HG03135 (cell line): Measurements from ENCODE around the gene GGACT.
A peak's percentile ranks its signal among the peaks of the same experiment; 100 is the strongest.
"Not testable (repeated sequence)": the region's sequence is repeated elsewhere in the genome, so short reads cannot be mapped to it uniquely, and the experiment has no call there.

Source experiments
- ATAC-seq: cut with Tn5 transposase; IDR thresholded peaks from one replicate; pipeline ENCODE4 v1.9.1; 2021; ENCODE audit warnings: mild to moderate bottlenecking, moderate library complexity; ENCODE audit not compliant: unreplicated experiment

GGACT gene

DNA sequence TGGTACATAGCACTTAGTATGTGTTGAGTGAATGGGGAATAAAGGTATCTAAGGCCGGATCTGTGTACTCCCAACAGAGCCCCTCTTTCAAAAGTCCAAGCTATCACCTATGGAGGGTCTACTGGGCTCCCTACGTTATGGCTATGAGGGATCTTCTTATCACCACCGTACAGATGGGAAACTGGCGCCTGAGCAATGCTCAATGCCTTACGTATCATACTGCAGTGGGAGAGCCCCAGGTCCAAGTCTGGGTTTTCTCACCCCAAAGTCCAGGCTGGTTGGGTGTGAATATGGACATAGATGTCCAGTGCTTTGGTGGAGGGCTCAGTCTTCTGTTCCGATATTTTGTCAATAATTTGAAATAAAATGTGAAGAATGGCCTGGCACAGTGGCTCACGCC is 13.1 kb upstream of the GGACT start:
- no peak for ATAC-seq

DNA sequence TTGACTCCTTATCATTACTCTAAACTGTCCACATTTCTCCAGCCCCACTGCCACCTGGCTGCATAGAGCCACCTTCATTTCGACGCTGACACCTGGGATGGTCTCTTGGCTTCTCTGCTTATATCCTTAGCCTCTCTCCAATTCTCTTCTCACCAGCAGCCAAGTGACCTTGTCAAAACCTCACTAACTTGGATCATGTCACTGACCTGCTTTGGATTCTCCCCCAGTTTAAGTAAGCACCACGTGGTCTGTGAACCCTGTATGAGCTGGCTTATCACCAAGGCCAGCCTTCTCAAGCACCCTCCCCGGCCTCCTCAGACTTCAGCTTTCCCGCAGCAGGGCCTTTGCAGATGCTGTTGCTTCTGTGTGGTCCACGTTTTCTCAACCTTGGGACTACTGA is 12.3 kb upstream of the GGACT start:
- ATAC-seq: no peak

DNA sequence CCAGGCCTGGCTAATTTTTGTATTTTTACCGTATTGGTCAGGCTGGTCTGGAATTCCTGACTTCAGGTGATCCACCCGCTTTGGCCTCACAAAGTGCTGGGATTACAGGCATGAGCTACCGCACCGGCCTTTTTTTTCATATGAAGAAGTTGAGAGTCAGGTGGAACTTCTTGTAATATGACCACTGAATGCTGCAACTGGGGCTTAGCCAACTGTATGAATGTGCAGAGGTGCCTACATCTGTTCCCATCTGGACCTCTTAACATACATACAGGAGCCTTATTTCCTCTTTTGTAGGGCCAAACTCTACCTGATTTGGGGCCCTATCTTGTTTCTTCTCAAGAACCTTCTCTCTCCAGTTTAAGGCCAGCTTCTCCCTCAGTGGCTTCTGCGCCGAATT is 11.9 kb upstream of the GGACT start:
- ATAC-seq: no peak

DNA sequence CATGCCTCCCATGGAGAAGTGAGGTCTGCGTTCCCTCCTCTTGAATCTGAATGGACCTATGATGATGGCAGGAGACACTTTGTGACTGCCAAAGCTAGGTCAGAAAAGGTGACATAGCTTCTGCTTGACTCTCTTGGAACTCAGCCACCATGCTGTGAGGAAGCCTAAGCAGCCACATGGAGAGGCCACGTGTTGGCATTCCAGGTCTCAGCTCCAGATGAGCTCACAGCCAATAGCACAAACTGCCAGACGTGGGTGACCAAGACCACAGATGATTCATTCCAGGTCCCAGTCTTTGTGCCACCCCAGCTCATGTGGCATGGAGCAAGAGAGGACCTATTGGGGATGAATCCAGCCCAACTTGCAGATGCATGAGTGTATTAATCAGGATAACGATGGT is 8.7 kb upstream of the GGACT start:
- ATAC-seq: no peak

DNA sequence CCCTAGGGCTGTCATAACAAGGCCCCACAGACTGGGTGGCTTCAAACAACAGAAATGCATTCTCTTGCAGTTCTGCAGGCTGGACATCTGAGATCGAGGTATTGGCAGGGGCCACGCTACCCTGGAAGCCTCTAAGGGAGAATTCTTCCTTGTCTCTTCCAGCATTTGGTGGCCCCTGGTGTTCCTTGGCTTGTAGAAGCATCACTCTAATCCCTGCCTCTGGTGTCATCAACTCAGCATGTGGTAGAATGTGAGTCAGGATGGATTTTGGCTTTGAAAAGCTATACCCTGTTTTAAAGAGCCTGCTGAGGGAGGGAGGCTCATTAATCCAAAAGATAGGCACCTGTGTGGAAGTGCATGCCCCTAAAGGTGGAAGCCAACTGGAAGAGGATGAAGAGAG is 7.9 kb upstream of the GGACT start:
- no peak for ATAC-seq

DNA sequence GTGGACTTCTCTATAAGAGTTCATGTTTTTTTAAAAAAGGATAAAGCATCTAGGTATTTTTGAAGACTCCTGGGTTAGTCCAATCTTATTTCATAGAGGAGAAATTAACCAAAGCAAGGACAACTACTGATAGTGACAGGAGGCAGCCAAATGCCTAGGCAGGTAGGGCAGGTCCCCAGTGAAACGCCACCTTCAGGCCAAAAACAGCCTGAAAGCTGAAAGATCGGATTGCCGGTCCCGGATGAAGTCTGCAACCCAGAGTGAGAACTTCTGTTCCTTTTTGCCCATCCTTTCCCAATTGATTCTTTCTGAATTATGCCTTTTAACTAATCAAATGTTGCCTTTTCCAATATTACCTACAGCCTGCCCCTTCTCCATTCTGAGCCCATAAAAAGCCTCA is 6.1 kb upstream of the GGACT start:
- ATAC-seq: no peak

DNA sequence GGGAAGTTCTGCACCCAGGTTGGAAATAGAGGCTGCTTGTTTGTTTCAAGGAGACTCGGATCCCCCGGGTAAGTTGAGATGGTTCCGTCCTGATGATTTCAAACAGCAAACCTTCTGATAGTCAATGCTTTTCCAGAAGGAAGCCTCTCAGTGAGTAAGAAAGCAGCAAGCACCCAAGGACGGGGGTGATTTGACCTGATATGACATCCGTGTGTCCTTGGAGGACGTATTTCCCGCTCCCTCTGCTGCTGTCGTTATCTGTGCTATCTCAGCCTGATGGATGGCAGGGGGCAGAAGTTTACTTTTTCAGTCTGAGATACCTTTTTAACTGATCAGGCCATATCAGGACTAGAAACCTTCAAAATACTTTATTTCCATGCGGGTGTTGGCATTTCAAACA is 5.7 kb upstream of the GGACT start:
- no peak for ATAC-seq

DNA sequence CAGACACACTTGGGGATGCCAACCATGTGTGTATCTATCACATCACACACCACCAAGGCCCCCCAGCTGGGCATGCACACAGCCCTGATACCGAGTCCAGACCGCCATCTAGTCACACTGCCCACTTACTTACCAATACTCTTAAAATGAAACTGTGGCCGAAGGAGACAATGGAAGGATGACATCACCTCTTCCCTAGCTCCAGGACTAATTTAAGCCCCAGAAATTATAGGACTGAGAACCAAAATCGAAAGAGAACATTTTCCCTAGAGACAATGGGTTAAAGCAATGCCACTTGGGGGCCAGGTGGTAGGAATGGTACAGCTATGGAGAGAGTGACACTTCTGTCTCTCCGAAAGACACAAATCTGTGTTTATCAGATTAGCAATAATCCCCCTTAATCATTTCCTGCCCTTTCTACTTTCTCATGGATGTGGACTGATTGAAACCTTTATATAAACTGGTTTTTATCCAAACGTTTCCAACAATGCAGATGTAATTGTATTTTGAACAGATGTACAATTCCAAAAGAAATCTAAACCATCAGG is 663 bp upstream of the GGACT start:
- ATAC-seq: no peak

DNA sequence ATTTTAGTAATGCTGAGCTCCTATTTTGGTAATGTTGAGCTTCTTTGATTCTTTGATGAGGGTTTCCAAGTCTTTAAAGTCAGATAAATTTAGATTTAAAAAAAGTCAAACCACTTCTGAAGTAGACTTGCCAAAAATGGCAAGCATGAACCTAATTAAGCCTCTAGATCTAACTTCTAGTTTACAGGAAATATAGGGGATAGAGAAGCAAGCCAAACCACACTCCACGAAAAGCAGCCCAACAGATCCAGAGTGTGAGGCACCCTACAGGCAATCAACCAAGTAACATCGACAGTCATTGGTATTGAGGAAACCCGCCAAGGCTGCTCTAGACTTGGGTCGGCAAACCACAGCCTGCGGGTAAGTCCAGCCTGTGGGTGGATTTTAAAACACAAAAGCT is 3.7 kb downstream of the GGACT start:
- ATAC-seq: no peak

DNA sequence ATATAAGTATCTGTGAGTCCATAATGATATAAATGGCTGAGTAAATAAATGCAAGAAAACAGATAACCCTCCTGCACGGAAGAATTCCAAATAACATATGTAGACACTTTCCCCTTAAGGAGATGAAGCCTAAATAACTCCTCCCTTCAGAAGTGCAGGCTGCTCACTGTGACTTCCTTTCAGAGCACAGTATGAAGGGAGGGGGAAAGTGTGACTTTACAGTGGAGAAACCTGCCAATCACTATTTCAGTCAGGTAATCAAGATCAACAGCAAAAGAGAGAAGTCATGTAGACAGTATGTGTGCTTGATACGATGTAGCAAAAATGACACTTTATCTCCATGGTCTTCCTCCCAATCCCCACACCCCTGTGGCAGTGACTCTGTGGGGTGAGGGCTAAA is 7.1 kb downstream of the GGACT start:
- no peak for ATAC-seq

DNA sequence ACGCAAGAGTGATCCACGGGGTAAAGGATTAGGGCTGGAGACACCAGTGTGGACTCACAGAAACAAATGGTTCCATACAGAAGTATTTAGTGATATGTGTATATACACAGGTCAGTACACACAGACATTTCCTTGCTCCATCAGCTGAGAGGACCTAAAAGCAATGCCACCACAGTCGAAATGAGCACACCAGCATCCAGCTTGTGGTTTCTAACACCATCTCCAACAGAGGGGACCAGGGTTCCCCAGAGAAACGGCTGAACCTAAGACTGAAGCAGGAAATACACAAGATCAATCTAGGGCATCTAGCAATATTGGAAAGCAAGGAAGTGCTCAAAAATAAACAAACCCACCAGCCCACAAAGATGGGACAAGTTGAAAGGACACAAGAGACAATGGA is 7.6 kb downstream of the GGACT start:
- ATAC-seq: no peak

DNA sequence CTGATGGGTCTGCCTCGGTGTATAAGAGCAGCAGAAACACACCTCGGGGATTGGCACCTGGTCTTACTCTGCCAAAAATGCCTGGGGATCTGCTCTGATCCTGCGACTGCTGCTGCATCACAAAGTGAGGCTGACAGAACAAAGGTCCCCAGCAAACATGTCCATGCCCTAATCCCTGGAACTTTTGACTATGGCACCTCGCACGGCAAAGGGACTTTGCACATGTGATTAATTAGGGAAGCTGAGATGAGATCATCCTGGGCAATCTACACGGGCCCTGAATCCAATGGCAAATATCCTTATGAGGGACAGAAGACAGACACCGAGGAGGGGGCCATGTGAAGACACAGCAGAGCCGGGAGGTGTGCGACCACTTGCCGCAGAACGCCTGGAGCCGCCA is 8.5 kb downstream of the GGACT start:
- ATAC-seq: no peak

DNA sequence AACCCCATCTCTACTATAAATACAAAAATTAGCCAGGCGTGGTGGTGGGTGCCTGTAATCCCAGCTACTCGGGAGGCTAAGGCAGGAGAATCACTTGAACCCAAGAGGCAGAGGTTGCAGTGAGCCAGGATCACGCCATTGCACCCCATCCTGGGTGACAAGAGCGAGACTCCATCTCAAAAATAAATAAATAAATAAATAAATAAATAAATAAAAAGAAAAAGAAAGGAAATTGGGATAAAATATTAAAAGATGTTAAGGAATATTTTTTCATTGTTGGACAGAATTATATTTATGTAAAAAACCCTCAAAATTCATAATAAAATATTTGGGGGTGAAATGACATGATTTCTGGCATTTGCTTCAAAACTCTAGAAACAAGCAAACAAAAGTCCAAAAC is 11.3 kb downstream of the GGACT start:
- not testable (repeated sequence) for ATAC-seq

DNA sequence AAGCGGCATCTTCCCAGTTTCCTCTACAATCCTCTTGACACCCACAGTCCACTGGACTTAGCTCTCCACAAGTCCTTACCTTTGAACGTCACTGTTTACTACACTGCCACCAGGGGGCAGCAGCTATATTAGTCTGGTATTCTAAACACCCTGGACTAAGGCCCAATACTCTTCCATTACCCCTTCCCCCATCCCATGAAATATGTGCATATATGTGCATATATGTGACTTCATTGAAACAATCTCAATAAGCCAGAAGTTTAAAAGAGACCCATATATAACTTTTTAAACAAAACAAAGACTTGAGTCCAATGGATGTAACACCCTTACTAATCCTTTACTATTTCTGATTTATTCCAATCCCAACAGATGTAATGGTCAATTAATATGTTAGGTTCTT is 15.5 kb downstream of the GGACT start:
- ATAC-seq: peak; percentile 98

DNA sequence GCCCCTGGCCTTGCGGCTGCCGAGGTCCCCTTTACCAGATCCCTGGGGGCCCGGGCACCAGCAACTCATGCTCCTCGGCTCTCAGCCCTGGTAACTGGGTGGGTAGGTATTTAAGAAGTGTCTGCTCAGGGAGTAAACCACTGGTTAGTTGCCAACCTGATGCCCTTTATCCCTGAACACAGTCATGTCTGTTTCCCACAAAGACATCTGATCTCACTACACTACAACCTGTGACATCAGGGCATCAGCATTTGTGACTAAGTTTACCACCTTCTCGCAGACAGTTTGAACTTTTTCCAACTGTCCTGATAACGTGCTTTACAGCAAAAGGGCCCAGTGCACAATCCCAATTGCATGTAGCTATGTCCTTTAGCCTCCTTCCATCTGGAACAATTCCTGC is 22.0 kb downstream of the GGACT start:
- no peak for ATAC-seq

DNA sequence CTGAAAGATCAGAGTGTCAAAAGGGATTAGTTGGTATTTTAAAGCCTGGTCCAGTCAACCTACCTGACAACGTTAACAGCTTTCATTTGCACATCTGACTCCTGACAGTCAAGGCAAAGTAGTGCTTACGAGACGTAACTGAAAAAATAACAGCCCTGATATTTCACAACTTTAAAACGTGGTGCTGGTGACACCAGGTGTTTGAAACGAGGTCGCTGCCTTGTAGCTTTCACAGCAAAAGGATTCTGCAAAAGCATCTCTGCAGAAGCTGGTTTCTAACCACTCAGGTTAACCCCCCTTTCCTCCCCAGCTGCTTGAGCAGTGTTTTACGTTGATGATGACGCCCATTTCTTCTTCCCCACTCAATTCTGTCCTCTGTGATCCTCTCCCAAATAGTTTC is 23.3 kb downstream of the GGACT start:
- no peak for ATAC-seq

DNA sequence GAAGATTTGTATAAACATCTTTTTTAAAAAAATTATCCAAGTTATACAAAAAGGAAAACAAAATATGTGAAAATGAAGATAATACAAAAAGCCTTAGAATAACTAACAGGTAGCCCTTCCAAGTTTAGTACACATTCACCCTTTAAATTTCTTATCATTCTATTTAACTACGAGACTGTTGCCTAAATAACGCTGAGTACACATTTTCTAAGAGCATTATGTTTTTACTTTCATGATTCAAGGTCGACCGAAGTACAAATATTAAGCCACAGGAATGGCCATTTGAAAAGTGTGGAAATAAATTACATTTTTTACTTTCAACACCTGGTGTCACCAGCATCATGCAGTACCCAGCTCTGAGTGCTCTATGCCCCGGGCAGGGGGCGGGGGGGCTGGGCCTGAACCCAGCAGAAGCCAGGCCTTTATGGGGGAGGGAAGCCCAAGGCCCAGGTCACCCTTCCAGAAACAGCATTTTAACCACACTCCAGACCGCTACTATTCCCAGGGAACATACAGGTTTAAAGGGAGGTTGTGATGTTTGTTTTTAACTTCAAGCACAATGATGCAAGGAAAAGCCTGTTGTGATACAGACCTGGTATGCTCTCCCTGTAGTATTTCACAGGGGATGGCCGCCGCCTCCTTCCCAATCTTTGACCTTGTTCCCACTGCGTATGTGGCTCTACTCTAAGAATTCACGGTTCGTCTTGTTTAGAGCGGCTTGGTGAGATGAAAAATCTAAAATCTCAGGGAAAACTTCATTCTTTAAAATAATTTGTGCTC is 24.0 kb downstream of the GGACT start:
- ATAC-seq: no peak

DNA sequence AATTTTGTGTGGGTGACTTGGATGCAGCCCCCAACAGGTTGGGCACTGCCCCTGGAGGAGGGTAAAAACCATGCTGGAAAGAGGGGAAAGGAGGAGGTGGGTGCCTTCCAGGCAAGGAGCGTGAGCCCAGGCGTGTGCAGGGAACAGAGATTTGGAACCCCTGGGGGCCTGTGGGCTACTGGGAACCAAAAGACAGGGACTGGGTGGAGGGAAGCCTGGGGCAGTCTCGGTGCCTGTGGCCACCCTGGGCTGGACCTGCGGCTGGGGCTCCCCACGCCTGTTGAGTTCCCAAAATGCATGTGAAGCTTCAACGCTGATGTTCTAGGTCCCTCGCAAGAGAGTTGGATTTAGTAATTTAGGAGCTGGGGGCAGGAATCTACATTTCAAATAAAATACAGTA is 24.8 kb downstream of the GGACT start:
- no peak for ATAC-seq

DNA sequence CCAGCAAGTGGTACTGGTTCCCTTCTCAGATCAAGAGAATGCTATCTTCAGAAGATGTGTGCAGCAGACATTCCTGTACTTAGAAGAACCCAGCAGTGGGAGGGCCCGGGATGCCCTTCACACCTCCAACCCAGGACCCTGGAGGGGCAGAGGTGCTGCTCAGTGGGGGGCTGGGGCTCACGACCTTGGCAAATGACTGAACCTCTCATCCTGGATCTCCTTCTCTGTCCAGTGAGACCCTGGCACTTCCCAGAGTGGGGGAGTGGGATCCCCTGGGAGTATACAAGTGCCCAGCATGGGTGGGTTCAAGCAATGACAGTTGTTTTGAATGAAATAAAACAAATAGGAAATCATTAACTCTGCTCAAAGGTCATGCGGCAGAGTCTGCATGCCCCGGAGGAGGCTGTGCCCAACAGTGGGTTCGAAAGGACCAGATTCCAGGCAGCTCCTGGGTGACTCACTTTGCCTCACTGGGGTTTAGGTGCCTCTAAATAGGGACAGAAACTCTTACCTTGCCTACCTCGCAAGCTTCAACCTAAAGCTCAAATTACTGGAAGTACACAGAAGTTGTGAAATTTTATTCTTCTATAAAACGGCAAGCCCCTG is 26.9 kb downstream of the GGACT start:
- ATAC-seq: no peak

DNA sequence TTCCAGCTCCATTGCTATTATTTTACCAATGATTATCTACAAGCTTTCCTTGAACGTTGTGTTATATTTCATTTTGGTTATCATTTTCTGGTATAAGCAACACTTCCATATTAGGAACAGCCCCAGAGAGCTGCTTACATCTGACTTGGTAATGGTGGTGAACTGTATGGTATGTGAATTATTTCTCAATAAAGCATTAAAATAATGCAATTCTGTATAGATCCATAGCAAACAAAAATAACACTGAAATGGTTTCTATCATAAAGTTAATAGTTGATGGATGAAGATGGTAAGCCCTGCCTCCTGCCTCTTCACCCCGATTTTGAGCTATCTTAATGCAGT is 27.5 kb downstream of the GGACT start:
- ATAC-seq: no peak

DNA sequence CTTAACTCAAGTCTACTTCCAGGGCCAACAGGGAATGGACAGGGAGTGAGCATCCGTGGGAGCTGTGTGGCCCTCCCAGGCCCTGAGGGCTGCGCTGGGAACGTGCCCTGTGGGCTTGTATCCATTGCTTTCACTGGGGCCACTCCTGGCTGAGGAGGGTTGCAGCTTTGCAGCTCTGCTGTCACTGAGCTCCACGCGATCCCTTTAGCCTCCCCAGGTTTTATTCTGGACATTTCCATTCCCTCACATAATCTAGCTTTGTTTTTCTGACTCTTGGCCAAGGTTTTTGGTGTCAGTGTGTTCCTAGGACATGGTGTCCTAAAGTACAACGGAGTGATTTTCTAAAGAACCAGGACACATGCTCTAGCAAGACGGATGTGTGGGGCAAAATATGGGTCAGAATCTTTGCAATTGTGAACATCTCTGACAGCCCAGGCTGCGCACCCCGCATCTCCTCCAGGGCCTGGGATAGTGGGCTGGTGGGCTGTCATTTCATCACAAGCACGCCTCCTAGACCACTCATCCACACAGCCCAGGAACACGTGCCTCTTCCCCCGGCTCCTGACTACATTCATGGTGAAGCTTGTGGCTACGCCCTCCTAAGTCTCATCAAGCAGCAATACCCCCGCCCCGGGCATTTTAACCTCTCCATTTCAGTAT is 28.0 kb downstream of the GGACT start:
- ATAC-seq: no peak

DNA sequence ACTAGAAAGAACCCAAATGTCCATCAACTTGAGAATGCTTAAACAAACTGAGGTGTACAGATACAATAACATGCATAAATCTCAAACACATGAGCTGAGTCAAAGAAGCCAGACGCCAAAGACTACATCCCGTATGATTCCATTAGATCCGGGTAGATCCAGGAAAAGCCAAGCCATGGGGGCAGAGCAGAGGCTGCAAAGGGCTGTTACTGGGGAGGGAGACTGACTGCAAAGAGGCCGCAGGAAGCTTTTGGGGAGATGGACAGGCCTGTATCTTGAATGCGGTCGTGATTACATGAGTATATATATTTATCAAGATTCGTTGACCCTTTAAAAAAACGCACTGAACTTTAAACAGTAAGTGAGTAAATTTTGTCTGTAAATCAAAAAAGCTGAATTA is 28.7 kb downstream of the GGACT start:
- ATAC-seq: no peak
